Chondrocyte (in vitro differentiated cells): ENCODE data around the gene DLGAP4. TPM values are rescaled to one million over a fixed set of nuclear protein-coding genes. Genes with fewer than 3 reads are reported as not detected.

Source experiments
- DNase-seq: peaks from one replicate; pipeline ENCODE4 v3.0.0; 2021; ENCODE audit warnings: mixed read lengths, low spot score
- H3K27ac Mint-ChIP-seq: one replicate; pipeline ENCODE4 v1.8.0; 2021; ENCODE audit warnings: mild to moderate bottlenecking, moderate library complexity, mixed read lengths; ENCODE audit not compliant: unreplicated experiment
- H3K27me3 Mint-ChIP-seq: 2 replicates; pipeline ENCODE4 v1.8.0; 2021; ENCODE audit warnings: low read depth, mixed read lengths
- H3K36me3 Mint-ChIP-seq: 2 replicates; pipeline ENCODE4 v1.8.0; 2021; ENCODE audit warnings: low read depth, mixed read lengths
- H3K4me1 Mint-ChIP-seq: 2 replicates; pipeline ENCODE4 v1.8.0; 2021; ENCODE audit warnings: low read depth, mild to moderate bottlenecking, mixed read lengths
- H3K4me3 Mint-ChIP-seq: one replicate; pipeline ENCODE4 v1.8.0; 2021; ENCODE audit warnings: mild to moderate bottlenecking, moderate library complexity, mixed read lengths; ENCODE audit not compliant: unreplicated experiment
- H3K9me3 Mint-ChIP-seq: 2 replicates; pipeline ENCODE4 v1.8.0; 2021; ENCODE audit warnings: low read depth, mixed read lengths
- total RNA-seq: library from RNA; stranded (reverse); gene quantifications from 3 replicates; pipeline ENCODE4 v1.2.1, GENCODE V29; 2021
- TF ChIP-seq, protein P1 (sequence below): fragments of 200-600 bp; sonication (generic); IDR thresholded peaks from 2 replicates; pipeline ENCODE4 v1.5.0; 2021; ENCODE audit warnings: antibody characterized with exemption, mild to moderate bottlenecking, moderate library complexity

The DLGAP4 gene
- total RNA-seq, 1 donor from 2014 or later, result 161 TPM

GRCh38 chr20:36547186-36548005, 241.3 kb downstream of the DLGAP4 start:
- no peak for DNase-seq
- Mint-ChIP-seq H3K27ac (peak overlapping the region; percentile 59), H3K36me3 (peaks cover 22% of the 10 kb centered on the region), H3K27me3 (no peaks in the 10 kb centered on the region), H3K4me3 (no peak overlapping the region), H3K9me3 (no peaks in the 10 kb centered on the region), H3K4me1 (peaks cover 55% of the 10 kb centered on the region)
- TF ChIP-seq, protein P1, sequence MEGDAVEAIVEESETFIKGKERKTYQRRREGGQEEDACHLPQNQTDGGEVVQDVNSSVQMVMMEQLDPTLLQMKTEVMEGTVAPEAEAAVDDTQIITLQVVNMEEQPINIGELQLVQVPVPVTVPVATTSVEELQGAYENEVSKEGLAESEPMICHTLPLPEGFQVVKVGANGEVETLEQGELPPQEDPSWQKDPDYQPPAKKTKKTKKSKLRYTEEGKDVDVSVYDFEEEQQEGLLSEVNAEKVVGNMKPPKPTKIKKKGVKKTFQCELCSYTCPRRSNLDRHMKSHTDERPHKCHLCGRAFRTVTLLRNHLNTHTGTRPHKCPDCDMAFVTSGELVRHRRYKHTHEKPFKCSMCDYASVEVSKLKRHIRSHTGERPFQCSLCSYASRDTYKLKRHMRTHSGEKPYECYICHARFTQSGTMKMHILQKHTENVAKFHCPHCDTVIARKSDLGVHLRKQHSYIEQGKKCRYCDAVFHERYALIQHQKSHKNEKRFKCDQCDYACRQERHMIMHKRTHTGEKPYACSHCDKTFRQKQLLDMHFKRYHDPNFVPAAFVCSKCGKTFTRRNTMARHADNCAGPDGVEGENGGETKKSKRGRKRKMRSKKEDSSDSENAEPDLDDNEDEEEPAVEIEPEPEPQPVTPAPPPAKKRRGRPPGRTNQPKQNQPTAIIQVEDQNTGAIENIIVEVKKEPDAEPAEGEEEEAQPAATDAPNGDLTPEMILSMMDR, result no peak

DNA sequence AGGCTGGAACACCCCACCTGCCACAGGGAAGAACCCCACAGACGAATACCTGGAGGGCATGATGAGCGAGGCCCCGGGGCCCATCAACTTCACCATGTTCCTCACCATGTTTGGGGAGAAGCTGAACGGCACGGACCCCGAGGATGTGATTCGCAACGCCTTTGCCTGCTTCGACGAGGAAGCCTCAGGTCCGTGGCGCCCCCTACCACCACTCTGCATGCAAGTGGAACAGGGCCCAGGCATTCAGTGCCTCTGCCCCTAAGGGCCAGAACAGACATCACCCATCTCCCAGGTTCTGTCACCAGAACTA, 241.8 kb downstream of the DLGAP4 start:
- H3K27me3 Mint-ChIP-seq, result no peaks in the 10 kb centered on the region
- H3K4me1 Mint-ChIP-seq, result peaks cover 49% of the 10 kb centered on the region
- H3K4me3 Mint-ChIP-seq, result no peak overlapping the region
- H3K9me3 Mint-ChIP-seq, result no peaks in the 10 kb centered on the region
- no peak for DNase-seq
- peak overlapping the region; percentile 63 for H3K27ac Mint-ChIP-seq
- H3K36me3 Mint-ChIP-seq, result peaks cover 22% of the 10 kb centered on the region
- TF ChIP-seq, protein P1, result peak; percentile 44

GRCh38 chr20:36548704-36549627, 242.8 kb downstream of the DLGAP4 start:
- DNase-seq, result no peak
- TF ChIP-seq, protein P1, result no peak
- Mint-ChIP-seq H3K36me3 (peaks cover 22% of the 10 kb centered on the region), H3K27ac (peak overlapping the region; percentile 63), H3K4me3 (no peak overlapping the region), H3K27me3 (no peaks in the 10 kb centered on the region), H3K4me1 (peaks cover 39% of the 10 kb centered on the region), H3K9me3 (no peaks in the 10 kb centered on the region)

DNA sequence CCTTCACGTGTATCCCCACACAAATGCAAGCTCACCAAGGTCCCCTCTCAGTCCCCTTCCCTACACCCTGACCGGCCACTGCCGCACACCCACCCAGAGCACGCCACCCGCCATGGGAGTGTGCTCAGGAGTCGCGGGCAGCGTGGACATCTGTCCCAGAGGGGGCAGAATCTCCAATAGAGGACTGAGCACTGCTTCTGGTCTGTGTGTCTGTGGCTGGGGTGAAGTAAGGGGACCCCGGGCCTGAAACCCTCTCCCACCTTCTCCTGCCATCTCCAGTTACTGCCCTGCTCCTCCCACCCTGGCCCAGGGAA, 243.4 kb downstream of the DLGAP4 start:
- peaks cover 33% of the 10 kb centered on the region for H3K4me1 Mint-ChIP-seq
- TF ChIP-seq, protein P1, result no peak
- no peak overlapping the region for H3K4me3 Mint-ChIP-seq
- H3K36me3 Mint-ChIP-seq, result peaks cover 20% of the 10 kb centered on the region
- no peaks in the 10 kb centered on the region for H3K27me3 Mint-ChIP-seq
- DNase-seq, result no peak
- H3K27ac Mint-ChIP-seq, result peak overlapping the region; percentile 58
- no peaks in the 10 kb centered on the region for H3K9me3 Mint-ChIP-seq

- H3K4me1 Mint-ChIP-seq, result peaks cover 28% of the 10 kb centered on the region
- no peaks in the 10 kb centered on the region for H3K9me3 Mint-ChIP-seq
- TF ChIP-seq, protein P1, result no peak
- no peak overlapping the region for H3K4me3 Mint-ChIP-seq
- peak overlapping the region; percentile 78 for H3K27ac Mint-ChIP-seq
- no peaks in the 10 kb centered on the region for H3K27me3 Mint-ChIP-seq
- H3K36me3 Mint-ChIP-seq, result peaks cover 15% of the 10 kb centered on the region
- no peak for DNase-seq
These were observed 244.0 kb downstream of the DLGAP4 start for GRCh38 chr20:36549942-36550789.
